ENCODE results near the gene CAP2.

Gene CAP2

GRCh38 chr6:17442196-17442595, 48.8 kb downstream of the CAP2 start:
- TF ChIP-seq SIN3A (IDR thresholded peaks at IDR 0.05; ENCODE audit: borderline replicate concordance, insufficient read depth, low read length) (no peak), POLR2AphosphoS5 (IDR thresholded peaks at IDR 0.05; ENCODE audit: low read depth, low read length) (no peak), TAF1 (IDR thresholded peaks at IDR 0.05; ENCODE audit: borderline replicate concordance, insufficient read depth, low read length) (no peak), REST (IDR thresholded peaks at IDR 0.05; ENCODE audit: insufficient read depth in 1 of 2, low read depth in 2 of 2, low read length in 2 of 2) (no peak), FOXP2 (optimal IDR thresholded peaks at IDR 0.05; ENCODE audit: borderline replicate concordance, extremely low read depth, extremely low read length, insufficient read depth) (no peak)

GRCh38 chr6:17446713-17447112, 53.3 kb downstream of the CAP2 start:
- TF ChIP-seq REST (IDR thresholded peaks at IDR 0.05; ENCODE audit: insufficient read depth in 1 of 2, low read depth in 2 of 2, low read length in 2 of 2) (no peak), FOXP2 (optimal IDR thresholded peaks at IDR 0.05; ENCODE audit: borderline replicate concordance, extremely low read depth, extremely low read length, insufficient read depth) (no peak), POLR2AphosphoS5 (IDR thresholded peaks at IDR 0.05; ENCODE audit: low read depth, low read length) (no peak), SIN3A (IDR thresholded peaks at IDR 0.05; ENCODE audit: borderline replicate concordance, insufficient read depth, low read length) (no peak), TAF1 (IDR thresholded peaks at IDR 0.05; ENCODE audit: borderline replicate concordance, insufficient read depth, low read length) (no peak)

GRCh38 chr6:17448165-17448564, 54.8 kb downstream of the CAP2 start:
- no peak for TF ChIP-seq FOXP2 (optimal IDR thresholded peaks at IDR 0.05; ENCODE audit: borderline replicate concordance, extremely low read depth, extremely low read length, insufficient read depth)
- TF ChIP-seq TAF1 (IDR thresholded peaks at IDR 0.05; ENCODE audit: borderline replicate concordance, insufficient read depth, low read length): no peak
- TF ChIP-seq POLR2AphosphoS5 (IDR thresholded peaks at IDR 0.05; ENCODE audit: low read depth, low read length): no peak
- TF ChIP-seq REST (IDR thresholded peaks at IDR 0.05; ENCODE audit: insufficient read depth in 1 of 2, low read depth in 2 of 2, low read length in 2 of 2): no peak
- no peak for TF ChIP-seq SIN3A (IDR thresholded peaks at IDR 0.05; ENCODE audit: borderline replicate concordance, insufficient read depth, low read length)

GRCh38 chr6:17450397-17450796, 57.0 kb downstream of the CAP2 start:
- TF ChIP-seq TAF1 (IDR thresholded peaks at IDR 0.05; ENCODE audit: borderline replicate concordance, insufficient read depth, low read length) (no peak), FOXP2 (optimal IDR thresholded peaks at IDR 0.05; ENCODE audit: borderline replicate concordance, extremely low read depth, extremely low read length, insufficient read depth) (no peak), SIN3A (IDR thresholded peaks at IDR 0.05; ENCODE audit: borderline replicate concordance, insufficient read depth, low read length) (no peak), POLR2AphosphoS5 (IDR thresholded peaks at IDR 0.05; ENCODE audit: low read depth, low read length) (no peak), REST (IDR thresholded peaks at IDR 0.05; ENCODE audit: insufficient read depth in 1 of 2, low read depth in 2 of 2, low read length in 2 of 2) (no peak)

GRCh38 chr6:17450832-17451231, 57.4 kb downstream of the CAP2 start:
- TF ChIP-seq FOXP2 (optimal IDR thresholded peaks at IDR 0.05; ENCODE audit: borderline replicate concordance, extremely low read depth, extremely low read length, insufficient read depth) (no peak), REST (IDR thresholded peaks at IDR 0.05; ENCODE audit: insufficient read depth in 1 of 2, low read depth in 2 of 2, low read length in 2 of 2) (no peak), SIN3A (IDR thresholded peaks at IDR 0.05; ENCODE audit: borderline replicate concordance, insufficient read depth, low read length) (no peak), POLR2AphosphoS5 (IDR thresholded peaks at IDR 0.05; ENCODE audit: low read depth, low read length) (no peak), TAF1 (IDR thresholded peaks at IDR 0.05; ENCODE audit: borderline replicate concordance, insufficient read depth, low read length) (no peak)
